Large intestine (tissue), 12 donors: ENCODE data around the gene CPA5. TPM values are rescaled to one million over a fixed set of nuclear protein-coding genes. Genes with fewer than 3 reads are reported as not detected.

ENCODE experiments used
- DNase-seq, 2 donors: peaks; one replicate each; pipeline versions ENCODE4 v3.0.0 to v3.0.0-alpha.2; 2013
- H3K27ac ChIP-seq: one replicate; pipeline ENCODE4 v1.5.1; 2013; ENCODE audit warnings: low read length
- H3K27me3 ChIP-seq: 2 replicates; pipeline ENCODE4 v1.6.1; 2013; ENCODE audit warnings: low read length; ENCODE audit not compliant: control insufficient read depth, insufficient read depth
- H3K36me3 ChIP-seq: 2 replicates; pipeline ENCODE4 v1.6.1; 2013; ENCODE audit warnings: low read length; ENCODE audit not compliant: control insufficient read depth, insufficient read depth
- H3K4me1 ChIP-seq: one replicate; pipeline ENCODE4 v1.6.1; 2013; ENCODE audit warnings: low read length; ENCODE audit not compliant: control insufficient read depth, insufficient read depth
- H3K4me3 ChIP-seq: one replicate; pipeline ENCODE4 v1.5.1; 2013; ENCODE audit warnings: low read length
- H3K9me3 ChIP-seq: one replicate; pipeline ENCODE4 v1.6.1; 2013; ENCODE audit warnings: mild to moderate bottlenecking, low read depth, low read length, moderate library complexity; ENCODE audit not compliant: control insufficient read depth
- WGBS: methylation state at CpG from one replicate; pipeline ENCODE4 v1.1.5; 2013; ENCODE audit warnings: low lambda C conversion rate; ENCODE audit not compliant: insufficient coverage; 5-methylcytosine and 5-hydroxymethylcytosine counted together
- long read RNA-seq, 11 donors: transcript quantifications; one replicate each; lab custom pipeline, GENCODE V29; 2026
- polyA plus RNA-seq: library from polyadenylated mRNA; unstranded; fragments of 120-200 nt; gene quantifications from one replicate; pipeline ENCODE4 v1.2.1, GENCODE V29; 2013

Gene CPA5
- polyA plus RNA-seq: 0.15 TPM
- long read RNA-seq, donor 1: 0 reads
- long read RNA-seq, donor 2: 0 reads
- long read RNA-seq, donor 3: 0 reads
- long read RNA-seq, donor 4: 0 reads
- long read RNA-seq, donor 5: 0 reads
- long read RNA-seq, donor 6: 0 reads
- long read RNA-seq, donor 7: 0 reads
- long read RNA-seq, donor 8: 0 reads
- long read RNA-seq, donor 9: 0 reads
- long read RNA-seq, donor 10: 0 reads
- long read RNA-seq, donor 11: 0 reads

- H3K27ac ChIP-seq: no peak within 1 kb of the TSS
- no peak for DNase-seq
- WGBS: 97% methylated on average over 5 of the region's 5 CpGs
- no peaks in the 10 kb centered on the region for H3K36me3 ChIP-seq
- H3K4me1 ChIP-seq: no peaks in the 10 kb centered on the region
- H3K9me3 ChIP-seq: no peaks in the 10 kb centered on the region
- H3K4me3 ChIP-seq: no peak within 1 kb of the TSS
- no peaks in the 10 kb centered on the region for H3K27me3 ChIP-seq
Observed at GRCh38 chr7:130344271-130344866, at the start of gene CPA5. Gene CPA5 (plus strand): TSS chr7:130344816. CDS start chr7:130346486, 1,670 bp downstream.

- Histone ChIP-seq H3K27ac (no peak overlapping the region), H3K36me3 (no peaks in the 10 kb centered on the region), H3K4me1 (no peaks in the 10 kb centered on the region), H3K9me3 (no peaks in the 10 kb centered on the region), H3K27me3 (no peaks in the 10 kb centered on the region), H3K4me3 (no peak overlapping the region)
- 94% methylated on average over 2 of the region's 13 CpGs for WGBS
- no peak for DNase-seq
Observed at GRCh38 chr7:130296221-130296951, 48.2 kb upstream of the CPA5 start.

GRCh38 chr7:130297628-130298543 lies 46.7 kb upstream of the CPA5 start:
- WGBS: 100% methylated on average over 2 of the region's 20 CpGs
- H3K9me3 ChIP-seq: no peaks in the 10 kb centered on the region
- no peaks in the 10 kb centered on the region for H3K36me3 ChIP-seq
- no peaks in the 10 kb centered on the region for H3K27me3 ChIP-seq
- H3K4me3 ChIP-seq: no peak overlapping the region
- no peaks in the 10 kb centered on the region for H3K4me1 ChIP-seq
- H3K27ac ChIP-seq: peak overlapping the region; percentile 13
- DNase-seq: no peak

- no peaks in the 10 kb centered on the region for H3K36me3 ChIP-seq
- H3K27ac ChIP-seq: no peak overlapping the region
- no peak overlapping the region for H3K4me3 ChIP-seq
- no peaks in the 10 kb centered on the region for H3K9me3 ChIP-seq
- no peaks in the 10 kb centered on the region for H3K4me1 ChIP-seq
- no peaks in the 10 kb centered on the region for H3K27me3 ChIP-seq
- no peak for DNase-seq
- WGBS: 100% methylated on average over 2 of the region's 5 CpGs
Observed at GRCh38 chr7:130298544-130299326, 45.9 kb upstream of the CPA5 start.

GRCh38 chr7:130299866-130300265 lies 44.8 kb upstream of the CPA5 start:
- no peak for DNase-seq
- Histone ChIP-seq H3K4me3 (no peak overlapping the region), H3K4me1 (no peaks in the 10 kb centered on the region), H3K9me3 (no peaks in the 10 kb centered on the region), H3K36me3 (no peaks in the 10 kb centered on the region), H3K27ac (no peak overlapping the region), H3K27me3 (no peaks in the 10 kb centered on the region)
- WGBS: no CpG with 5 or more reads among the region's 7 CpGs

GRCh38 chr7:130301501-130302020 lies 43.1 kb upstream of the CPA5 start:
- 86% methylated on average over 2 of the region's 8 CpGs for WGBS
- H3K9me3 ChIP-seq: no peaks in the 10 kb centered on the region
- DNase-seq: no peak

GRCh38 chr7:130302649-130303048 lies 42.0 kb upstream of the CPA5 start:
- Histone ChIP-seq H3K27me3 (no peaks in the 10 kb centered on the region), H3K36me3 (no peaks in the 10 kb centered on the region), H3K27ac (no peak overlapping the region), H3K4me3 (no peak overlapping the region), H3K9me3 (no peaks in the 10 kb centered on the region), H3K4me1 (no peaks in the 10 kb centered on the region)
- no peak for DNase-seq

More at GRCh38 chr7:130301501-130302020, 43.1 kb upstream of the CPA5 start:
- Histone ChIP-seq H3K4me1 (no peaks in the 10 kb centered on the region), H3K4me3 (no peak overlapping the region), H3K36me3 (no peaks in the 10 kb centered on the region), H3K27ac (no peak overlapping the region), H3K27me3 (no peaks in the 10 kb centered on the region)

GRCh38 chr7:130303127-130303526 lies 41.5 kb upstream of the CPA5 start:
- no peak overlapping the region for H3K27ac ChIP-seq
- no peaks in the 10 kb centered on the region for H3K4me1 ChIP-seq
- no peaks in the 10 kb centered on the region for H3K36me3 ChIP-seq
- 73% methylated on average over 2 of the region's 2 CpGs for WGBS
- H3K9me3 ChIP-seq: no peaks in the 10 kb centered on the region
- no peak for DNase-seq
- no peaks in the 10 kb centered on the region for H3K27me3 ChIP-seq
- H3K4me3 ChIP-seq: no peak overlapping the region

- WGBS: no CpG with 5 or more reads among the region's 5 CpGs
- Histone ChIP-seq H3K4me3 (no peak overlapping the region), H3K36me3 (no peaks in the 10 kb centered on the region), H3K27me3 (no peaks in the 10 kb centered on the region), H3K27ac (no peak overlapping the region), H3K9me3 (no peaks in the 10 kb centered on the region), H3K4me1 (no peaks in the 10 kb centered on the region)
- no peak for DNase-seq
Observed at GRCh38 chr7:130303551-130303950, 41.1 kb upstream of the CPA5 start.
